Pancreas (tissue), 10 donors: ENCODE measurements around the gene KRTAP10-4. TPM values are rescaled to one million over a fixed set of nuclear protein-coding genes. Genes with fewer than 3 reads are reported as not detected.
A peak's percentile ranks its signal among the peaks of the same experiment; 100 is the strongest.
"Not testable (repeated sequence)": the region's sequence is repeated elsewhere in the genome, so short reads cannot be mapped to it uniquely, and the experiment has no call there.

Source experiments
- ATAC-seq, 4 donors: fragments of 200-7000 bp; cut with Tn5 transposase; one replicate each; pipeline versions ENCODE4 v1.8.0 to v1.9.1; 2020; ENCODE audit warnings: mild to moderate bottlenecking in 4 of 4, moderate library complexity in 4 of 4
- DNase-seq, 6 donors: peaks; one replicate each; pipeline ENCODE4 v3.0.0-alpha.2; 2020
- FAIRE-seq: peaks from 2 replicates; lab custom pipeline; 2012; peaks lifted over from hg19 to GRCh38; lab: Jason Lieb, UNC
- H3K27ac ChIP-seq, 4 donors: fragments of 200-600 bp; sonication (generic); 1 replicate in 3 of 4; 2 replicates in 1 of 4; pipeline versions ENCODE4 v1.5.0 to v1.8.0; 2020
- H3K27me3 ChIP-seq, 4 donors: fragments of 200-600 bp; one replicate each; pipeline ENCODE4 v1.8.0; 2021
- H3K36me3 ChIP-seq, 3 donors: fragments of 200-600 bp; sonication (generic) in 1 of 3; one replicate each; pipeline versions ENCODE4 v1.5.0 to v1.8.0; 2020 to 2021
- H3K4me1 ChIP-seq, 3 donors: fragments of 200-600 bp; one replicate each; pipeline ENCODE4 v1.8.0; 2021
- H3K4me3 ChIP-seq, 4 donors: fragments of 200-600 bp; sonication (generic) in 2 of 4; one replicate each; pipeline versions ENCODE4 v1.5.0 to v1.8.0; 2020 to 2021
- H3K9me3 ChIP-seq, 4 donors: fragments of 200-600 bp; one replicate each; pipeline ENCODE4 v1.8.0; 2021
- CTCF ChIP-seq, 4 donors: fragments of 200-600 bp; sonication (generic) in 3 of 4; IDR thresholded peaks; one replicate each; pipeline versions ENCODE4 v1.5.0 to v1.8.0; 2021; ENCODE audit warnings: antibody characterized with exemption in 4 of 4
- WGBS, 2 donors: extraction: QIAGEN DNeasy Blood & Tissue Kit; methylation state at CpG; one replicate each; pipeline ENCODE4 v1.1.7; 2013; 5-methylcytosine and 5-hydroxymethylcytosine counted together
- intact Hi-C, 3 donors: fragments of 100-400 bp; cut with DNase I; formaldehyde crosslinking; loops; one replicate each; pipeline versions ENCODE4 v1.11.1 to v1.14.2; 2022
- polyA plus RNA-seq, 2 donors: library from polyadenylated mRNA; stranded (reverse); fragments of 200-250 nt; gene quantifications; one replicate each; pipeline ENCODE4 v1.2.3, GENCODE V29; 2013
- total RNA-seq, 6 donors: library from RNA; stranded (reverse); fragmentation: NEBNext Ultra II Directional in 4 of 6; extraction: Animal tissue kit (Norgen Biotek cat#: 25700) in 4 of 6; gene quantifications; one replicate each; pipeline versions ENCODE4 v1.2.1 to v1.2.4, GENCODE V29; 2021 to 2023
- donor health status: healthy with polysubstance abuse.
- donor health status: DM: no; HTN: no; CAD: no; lungs with moderate emphysema.
- donor health status: DM: no; HTN: no; CAD: no.
- donor health status: control.
- donor health status: control.
- donor health status: Bipolar disorder and iron deficiency.
- donor health status: DM: yes; HTN: yes; CAD: no.
- donor health status: DM: no; HTN: no; CAD: no.
- donor health status: DM: no; HTN: no; CAD: no.
- donor health status: DM: yes; HTN: yes; CAD: no.

The KRTAP10-4 gene
- total and polyA plus RNA-seq, 8 donors, result not detected

GRCh38 chr21:44606495-44606894 is 33.0 kb downstream of the KRTAP10-4 start:
- Histone ChIP-seq H3K4me3 (no peak overlapping the region), H3K27me3 (peaks cover 0 to 4% (median 0%) of the 10 kb centered on the region in 4 donors), H3K27ac (no peak overlapping the region), H3K36me3 (no peaks in the 10 kb centered on the region), H3K4me1 (no peaks in the 10 kb centered on the region), H3K9me3 (no peaks in the 10 kb centered on the region)
- no peak for DNase-seq
- no peak for TF ChIP-seq CTCF (IDR thresholded peaks at IDR 0.05)
- intact Hi-C loops, result no loop called here
- no peak for ATAC-seq
- 57 to 68% methylated on average over 4 of the region's 4 CpGs for WGBS, 2 donors
- no peak for FAIRE-seq

DNA sequence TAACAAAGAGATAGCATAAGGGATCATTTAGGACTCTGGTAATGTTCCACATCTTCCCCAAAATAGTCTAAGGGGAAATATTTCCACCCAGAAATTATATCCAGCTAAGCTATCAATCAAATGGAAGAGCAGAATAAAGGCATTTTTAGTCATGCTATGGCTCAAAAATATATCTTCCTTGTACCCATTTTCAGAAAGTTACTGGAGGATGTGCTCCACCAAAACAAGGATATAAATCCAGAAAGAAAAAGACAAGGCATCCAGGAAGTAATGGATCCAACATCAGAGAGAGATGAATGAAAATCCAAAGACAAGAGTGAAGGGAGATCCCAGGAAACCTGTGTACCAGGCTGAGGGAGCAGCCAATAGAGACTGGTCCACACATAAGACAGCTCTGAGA is 35.7 kb downstream of the KRTAP10-4 start:
- FAIRE-seq (no peak), DNase-seq (no peak), ATAC-seq (no peak)
- Histone ChIP-seq H3K4me3 (no peak overlapping the region), H3K27me3 (peaks cover 0 to 3% (median 0%) of the 10 kb centered on the region in 4 donors), H3K4me1 (no peaks in the 10 kb centered on the region), H3K27ac (no peak overlapping the region), H3K36me3 (no peaks in the 10 kb centered on the region), H3K9me3 (no peaks in the 10 kb centered on the region)
- intact Hi-C loops, result no loop called here
- TF ChIP-seq CTCF (IDR thresholded peaks at IDR 0.05), result no peak

DNA sequence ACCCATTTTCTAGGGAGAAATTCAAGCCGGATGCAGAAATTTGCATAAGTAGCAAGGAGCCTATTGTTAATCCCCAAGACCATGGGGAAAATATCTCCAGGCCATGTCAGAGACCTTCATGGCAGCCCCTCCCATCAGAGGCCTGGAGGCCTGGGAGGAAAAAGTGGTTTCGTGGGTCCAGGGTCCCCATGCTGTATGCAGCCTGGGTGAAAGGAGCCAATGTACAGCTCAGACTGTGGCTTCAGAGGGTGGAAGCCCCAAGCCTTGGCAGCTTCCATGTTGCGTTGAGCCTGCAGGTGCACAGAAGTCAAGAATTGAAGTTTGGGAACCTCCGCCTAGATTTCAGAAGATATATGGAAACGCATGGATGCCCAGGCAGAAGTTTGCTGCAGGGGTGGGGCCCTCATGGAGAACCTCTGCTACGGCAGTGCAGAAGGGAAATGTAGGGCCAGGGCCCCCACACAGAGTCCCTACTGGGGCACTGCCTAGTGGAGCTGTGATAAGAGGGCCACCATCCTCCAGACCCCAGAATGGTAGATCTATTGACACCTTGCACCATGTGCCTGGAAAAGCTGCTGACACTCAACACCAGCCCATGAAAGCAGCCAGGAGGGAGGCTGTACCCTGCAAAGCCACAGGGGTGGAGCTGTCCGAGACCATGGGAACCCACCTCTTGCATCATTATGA is 36.8 kb downstream of the KRTAP10-4 start:
- H3K27me3 ChIP-seq, intact Hi-C loops, H3K36me3 ChIP-seq, FAIRE-seq, ATAC-seq, H3K4me3 ChIP-seq, DNase-seq, H3K27ac ChIP-seq, H3K4me1 ChIP-seq, H3K9me3 ChIP-seq: not testable (repeated sequence)
- 82 to 89% methylated on average over 7 of the region's 7 CpGs for WGBS, 2 donors

- Histone ChIP-seq H3K9me3 (no peaks in the 10 kb centered on the region), H3K36me3 (no peaks in the 10 kb centered on the region), H3K27me3 (no peaks in the 10 kb centered on the region), H3K27ac (no peak overlapping the region), H3K4me3 (no peak overlapping the region), H3K4me1 (no peaks in the 10 kb centered on the region)
- no peak for TF ChIP-seq CTCF (IDR thresholded peaks at IDR 0.05)
- ATAC-seq (no peak), FAIRE-seq (no peak), DNase-seq (no peak)
- WGBS, 2 donors, result 61 to 75% methylated on average over 4 of the region's 4 CpGs
- intact Hi-C loops, result no loop called here
Observed at GRCh38 chr21:44611551-44611950, 38.0 kb downstream of the KRTAP10-4 start.

DNA sequence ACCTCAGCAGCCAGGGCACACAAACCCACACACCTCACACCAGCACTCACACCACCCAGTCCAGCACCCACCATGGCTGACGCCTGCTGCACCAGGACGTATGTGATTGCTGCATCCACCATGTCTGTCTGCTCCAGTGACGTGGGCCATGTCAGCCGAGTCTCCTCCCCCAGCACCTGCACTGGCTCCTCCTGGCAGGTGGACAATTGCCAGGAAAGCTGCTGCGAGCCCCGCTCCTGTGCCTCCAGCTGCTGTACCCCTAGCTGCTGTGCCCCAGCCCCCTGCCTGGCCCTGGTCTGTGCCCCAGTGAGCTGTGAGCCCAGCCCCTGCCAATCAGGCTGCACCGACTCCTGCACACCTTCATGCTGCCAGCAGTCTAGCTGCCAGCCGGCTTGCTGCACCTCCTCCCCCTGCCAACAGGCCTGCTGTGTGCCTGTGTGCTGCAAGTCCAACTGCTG is 38.5 kb downstream of the KRTAP10-4 start, which contains the start of gene KRTAP10-8:
TSS of gene KRTAP10-8 (plus strand) at position 51 of the 458 bp plus-strand sequence. CDS start at position 73, 22 bp downstream.
- ATAC-seq (no peak), DNase-seq (peak in 1 of 6 donors; percentile 48), FAIRE-seq (no peak)
- intact Hi-C loops, result no loop called here
- no peaks in the 10 kb centered on the region for H3K4me1 ChIP-seq
- TF ChIP-seq CTCF (IDR thresholded peaks at IDR 0.05), result no peak
- H3K27me3 ChIP-seq, result no peaks in the 10 kb centered on the region
- no peak within 1 kb of the TSS for H3K27ac ChIP-seq
- H3K4me3 ChIP-seq, result no peak within 1 kb of the TSS
- no peaks in the 10 kb centered on the region for H3K36me3 ChIP-seq
- 72 to 85% methylated on average over 8 of the region's 8 CpGs for WGBS, 2 donors
- H3K9me3 ChIP-seq, result no peaks in the 10 kb centered on the region
